GM18505 (cell line): ENCODE results near the gene TMEM131.
"Not testable (repeated sequence)": the region's sequence is repeated elsewhere in the genome, so short reads cannot be mapped to it uniquely, and the experiment has no call there.

Source experiments
- ATAC-seq: cut with Tn5 transposase; IDR thresholded peaks from one replicate; pipeline ENCODE4 v1.9.1; 2021; ENCODE audit not compliant: unreplicated experiment
- POLR2A ChIP-seq: IDR thresholded peaks from 4 replicates; pipeline ENCODE4 v1.6.1; 2011; ENCODE audit warnings: borderline replicate concordance; ENCODE audit not compliant: insufficient read depth, insufficient read length; ENCODE audit errors: extremely low read depth

The TMEM131 gene

GRCh38 chr2:97995734-97996624 lies at the start of gene TMEM131:
TSS of gene TMEM131 (minus strand) at chr2:97995948. CDS start at chr2:97995662, 286 bp downstream.
- peak; percentile 70 for TF ChIP-seq POLR2A
- peak; percentile 79 for ATAC-seq

GRCh38 chr2:98044730-98045129 lies 49.0 kb upstream of the TMEM131 start:
- ATAC-seq: not testable (repeated sequence)

GRCh38 chr2:98043101-98043500 lies 47.4 kb upstream of the TMEM131 start:
- no peak for TF ChIP-seq POLR2A
- ATAC-seq: no peak

GRCh38 chr2:98040331-98040939 lies 44.7 kb upstream of the TMEM131 start:
- no peak for ATAC-seq
- no peak for TF ChIP-seq POLR2A

GRCh38 chr2:98039085-98039756 lies 43.5 kb upstream of the TMEM131 start:
- no peak for ATAC-seq
- no peak for TF ChIP-seq POLR2A

GRCh38 chr2:98037666-98038336 lies 42.1 kb upstream of the TMEM131 start:
- TF ChIP-seq POLR2A: no peak
- no peak for ATAC-seq

- TF ChIP-seq POLR2A: no peak
- ATAC-seq: no peak
These were observed 41.5 kb upstream of the TMEM131 start for GRCh38 chr2:98037206-98037605.

GRCh38 chr2:98036349-98037000 lies 40.7 kb upstream of the TMEM131 start:
- TF ChIP-seq POLR2A: no peak
- no peak for ATAC-seq

GRCh38 chr2:98034745-98035144 lies 39.0 kb upstream of the TMEM131 start:
- no peak for ATAC-seq
- TF ChIP-seq POLR2A: no peak

GRCh38 chr2:98032086-98032485 lies 36.3 kb upstream of the TMEM131 start:
- no peak for ATAC-seq
- TF ChIP-seq POLR2A: no peak

- no peak for ATAC-seq
- no peak for TF ChIP-seq POLR2A
These were observed 34.0 kb upstream of the TMEM131 start for GRCh38 chr2:98029718-98030222.

GRCh38 chr2:98028931-98029717 lies 33.4 kb upstream of the TMEM131 start:
- no peak for ATAC-seq
- no peak for TF ChIP-seq POLR2A
